Measurements from ENCODE around the gene CASKIN2. TPM values are rescaled to one million over a fixed set of nuclear protein-coding genes. Genes with fewer than 3 reads are reported as not detected.

Gene CASKIN2
- polyA plus RNA-seq, 2 of the 4 experiments (the other 2 are of a cell fraction), result 3.6 to 11.2 TPM

DNA sequence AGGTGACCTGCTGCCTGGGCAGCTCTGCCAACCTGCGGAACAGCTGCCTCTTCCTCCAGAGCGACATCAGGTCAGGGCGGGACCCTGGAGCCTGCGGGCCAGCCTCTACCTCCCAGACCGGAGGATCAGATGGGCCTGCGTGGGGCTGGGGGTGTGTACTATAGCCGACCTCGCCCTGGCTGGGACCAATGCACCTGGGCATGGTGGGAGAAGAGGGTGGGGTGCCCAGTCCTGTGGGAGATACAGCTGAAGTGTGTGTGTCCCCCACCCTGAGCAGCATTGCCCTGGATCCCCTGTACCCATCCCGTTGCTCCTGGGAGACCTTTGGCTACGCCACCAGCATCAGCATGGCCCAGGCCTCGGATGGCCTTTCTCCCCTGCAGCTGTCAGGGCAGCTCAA is 19.3 kb downstream of the CASKIN2 start:
- no peak overlapping the region for H3K4me2 ChIP-seq
- WGBS (ENCODE audit: missing lambda C conversion rate), result 80% methylated on average over 11 of the region's 11 CpGs
- POLR2A ChIA-PET, result no interaction called here
- FAIRE-seq, result no peak
- no peaks in the 10 kb centered on the region for H3K4me1 ChIP-seq
- no peak overlapping the region for H3K27ac ChIP-seq
- TF ChIP-seq PHF8 (IDR thresholded peaks at IDR 0.05; ENCODE audit: borderline replicate concordance, low read depth) (no peak), MAFK (IDR thresholded peaks at IDR 0.05; ENCODE audit: partially characterized antibody) (no peak), NR3C1 (IDR thresholded peaks at IDR 0.05) (no peak), HOXA7 (CRISPR knock-in tag; IDR thresholded peaks at IDR 0.05) (no peak), CEBPB (IDR thresholded peaks at IDR 0.05) (no peak), TP53 (CRISPR knock-in tag; IDR thresholded peaks at IDR 0.05) (no peak)
- TF ChIP-seq, protein P1, sequence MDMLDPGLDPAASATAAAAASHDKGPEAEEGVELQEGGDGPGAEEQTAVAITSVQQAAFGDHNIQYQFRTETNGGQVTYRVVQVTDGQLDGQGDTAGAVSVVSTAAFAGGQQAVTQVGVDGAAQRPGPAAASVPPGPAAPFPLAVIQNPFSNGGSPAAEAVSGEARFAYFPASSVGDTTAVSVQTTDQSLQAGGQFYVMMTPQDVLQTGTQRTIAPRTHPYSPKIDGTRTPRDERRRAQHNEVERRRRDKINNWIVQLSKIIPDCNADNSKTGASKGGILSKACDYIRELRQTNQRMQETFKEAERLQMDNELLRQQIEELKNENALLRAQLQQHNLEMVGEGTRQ (IDR thresholded peaks at IDR 0.05), result no peak
- TF ChIP-seq, protein P2, sequence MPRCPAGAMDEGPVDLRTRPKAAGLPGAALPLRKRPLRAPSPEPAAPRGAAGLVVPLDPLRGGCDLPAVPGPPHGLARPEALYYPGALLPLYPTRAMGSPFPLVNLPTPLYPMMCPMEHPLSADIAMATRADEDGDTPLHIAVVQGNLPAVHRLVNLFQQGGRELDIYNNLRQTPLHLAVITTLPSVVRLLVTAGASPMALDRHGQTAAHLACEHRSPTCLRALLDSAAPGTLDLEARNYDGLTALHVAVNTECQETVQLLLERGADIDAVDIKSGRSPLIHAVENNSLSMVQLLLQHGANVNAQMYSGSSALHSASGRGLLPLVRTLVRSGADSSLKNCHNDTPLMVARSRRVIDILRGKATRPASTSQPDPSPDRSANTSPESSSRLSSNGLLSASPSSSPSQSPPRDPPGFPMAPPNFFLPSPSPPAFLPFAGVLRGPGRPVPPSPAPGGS (IDR thresholded peaks at IDR 0.05), result no peak
- H3K4me3 ChIP-seq, result no peak overlapping the region
- H3K9me3 ChIP-seq, result no peaks in the 10 kb centered on the region
- CTCF ChIA-PET, result interaction anchor here (1.0 to 4.9 kb wide), 8 partner anchors 9 to 165 kb away, joined by 3 to 40 read pairs (median 4); partner anchors contain the start of gene TSEN54
- ATAC-seq, result no peak
- DNase-seq (ENCODE audit: low read depth in 1 of 2, low spot score in 1 of 2), result no peak

DNA sequence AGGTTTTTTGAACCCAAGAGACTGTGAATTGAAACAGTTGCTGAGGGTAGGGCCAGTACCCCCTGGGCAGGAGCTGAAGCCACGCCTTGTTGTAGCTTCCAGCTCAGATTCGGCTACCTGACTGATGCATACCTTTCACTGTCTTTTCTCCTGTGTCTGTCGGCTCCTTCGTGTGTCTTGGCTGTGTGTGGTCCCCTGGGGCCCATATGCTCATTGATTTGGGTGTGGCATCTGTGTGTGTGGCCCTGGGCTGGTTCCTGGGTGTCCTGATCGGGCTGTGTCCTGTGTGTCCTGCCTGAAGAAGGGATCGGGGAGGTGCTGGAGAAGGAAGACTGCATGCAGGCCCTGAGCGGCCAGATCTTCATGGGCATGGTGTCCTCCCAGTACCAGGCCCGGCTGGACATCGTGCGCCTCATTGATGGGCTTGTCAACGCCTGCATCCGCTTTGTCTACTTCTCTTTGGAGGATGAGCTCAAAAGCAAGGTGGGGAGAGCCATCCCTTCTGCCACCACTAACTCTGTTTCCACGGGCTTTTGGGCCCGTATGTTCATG is 20.9 kb downstream of the CASKIN2 start:
- 86% methylated on average over 14 of the region's 14 CpGs for WGBS (ENCODE audit: missing lambda C conversion rate)
- no peak for TF ChIP-seq MAFK (IDR thresholded peaks at IDR 0.05; ENCODE audit: partially characterized antibody)
- TF ChIP-seq BHLHE40 (IDR thresholded peaks at IDR 0.05; ENCODE audit: low read depth, low read length), result no peak
- no peak for TF ChIP-seq HEYL (CRISPR knock-in tag; IDR thresholded peaks at IDR 0.05)
- TF ChIP-seq JUN (IDR thresholded peaks at IDR 0.05), result no peak
- no peak for TF ChIP-seq EHMT2 (IDR thresholded peaks at IDR 0.05; ENCODE audit: low read depth)
- no peak for TF ChIP-seq FOSB (CRISPR knock-in tag; IDR thresholded peaks at IDR 0.05)
- TF ChIP-seq, protein P3, sequence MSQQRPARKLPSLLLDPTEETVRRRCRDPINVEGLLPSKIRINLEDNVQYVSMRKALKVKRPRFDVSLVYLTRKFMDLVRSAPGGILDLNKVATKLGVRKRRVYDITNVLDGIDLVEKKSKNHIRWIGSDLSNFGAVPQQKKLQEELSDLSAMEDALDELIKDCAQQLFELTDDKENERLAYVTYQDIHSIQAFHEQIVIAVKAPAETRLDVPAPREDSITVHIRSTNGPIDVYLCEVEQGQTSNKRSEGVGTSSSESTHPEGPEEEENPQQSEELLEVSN (IDR thresholded peaks at IDR 0.05; ENCODE audit: borderline replicate concordance, low read depth), result no peak
- no peak for TF ChIP-seq RAD21 (conservative IDR thresholded peaks at IDR 0.05 in 1 of 2, IDR thresholded peaks at IDR 0.05 in 1 of 2)
- no peak for TF ChIP-seq FOXS1 (CRISPR knock-in tag; IDR thresholded peaks at IDR 0.05)
- no peak for TF ChIP-seq POLR2AphosphoS2 (conservative IDR thresholded peaks at IDR 0.05; ENCODE audit: low read length)
- no peak for TF ChIP-seq JUNB (IDR thresholded peaks at IDR 0.05)
- no peak for TF ChIP-seq HOXA7 (CRISPR knock-in tag; IDR thresholded peaks at IDR 0.05)
- TF ChIP-seq, protein P4, sequence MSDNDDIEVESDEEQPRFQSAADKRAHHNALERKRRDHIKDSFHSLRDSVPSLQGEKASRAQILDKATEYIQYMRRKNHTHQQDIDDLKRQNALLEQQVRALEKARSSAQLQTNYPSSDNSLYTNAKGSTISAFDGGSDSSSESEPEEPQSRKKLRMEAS (IDR thresholded peaks at IDR 0.05), result no peak
- TF ChIP-seq SREBF2 (IDR thresholded peaks at IDR 0.05), result no peak
- no peak for TF ChIP-seq NPAS2 (CRISPR knock-in tag; IDR thresholded peaks at IDR 0.05; ENCODE audit: borderline replicate concordance)
- FAIRE-seq, result no peak
- Histone ChIP-seq H3K4me2 (no peak overlapping the region), H3K4me1 (no peaks in the 10 kb centered on the region), H3K27ac (no peak overlapping the region), H3K9me3 (no peaks in the 10 kb centered on the region), H3K4me3 (no peak overlapping the region)
- CTCF ChIA-PET, result interaction anchor here (1.2 to 4.9 kb wide), 4 partner anchors 10 to 68 kb away, joined by 3 to 40 read pairs (median 10); no protein-coding TSS in a partner anchor
- no peak for DNase-seq (ENCODE audit: low read depth in 1 of 2, low spot score in 1 of 2)
- POLR2A ChIA-PET, result interaction anchor here (1.4 kb wide), 1 partner anchor 11 kb away, joined by 3 read pairs; no protein-coding TSS in a partner anchor
- no peak for ATAC-seq

All from A549 (cell line).